ENCODE measurements around the gene NFIA. TPM values are rescaled to one million over a fixed set of nuclear protein-coding genes. Genes with fewer than 3 reads are reported as not detected.

NFIA gene
- total RNA-seq, 1 experiment from 2014 or later: 23.9 TPM

GRCh38 chr1:61097722-61098121 lies 15.4 kb downstream of the NFIA start:
- Histone ChIP-seq H3K27me3 (no peaks in the 10 kb centered on the region), H3K4me1 (no peaks in the 10 kb centered on the region; the same call in 1 of the 2 replicates), H3K9me3 (replicated peaks) (no peaks in the 10 kb centered on the region), H3K4me3 (no peak overlapping the region), H3K27ac (no peak overlapping the region), H3K36me3 (no peaks in the 10 kb centered on the region)
- no peak for DNase-seq

- Histone ChIP-seq H3K9me3 (replicated peaks) (no peaks in the 10 kb centered on the region), H3K27ac (no peak overlapping the region), H3K27me3 (no peaks in the 10 kb centered on the region), H3K4me1 (no peaks in the 10 kb centered on the region; the same call in 1 of the 2 replicates), H3K4me3 (no peak overlapping the region), H3K36me3 (no peaks in the 10 kb centered on the region)
- DNase-seq: no peak
Observed at GRCh38 chr1:61098333-61098732, 16.0 kb downstream of the NFIA start.

GRCh38 chr1:61098906-61099437 lies 16.6 kb downstream of the NFIA start:
- DNase-seq: no peak
- H3K4me1 ChIP-seq: no peaks in the 10 kb centered on the region; the same call in 1 of the 2 replicates
- H3K9me3 ChIP-seq (replicated peaks): no peaks in the 10 kb centered on the region

GRCh38 chr1:61100578-61100977 lies 18.2 kb downstream of the NFIA start:
- no peak for DNase-seq
- Histone ChIP-seq H3K4me1 (no peaks in the 10 kb centered on the region; the same call in 1 of the 2 replicates), H3K27me3 (no peaks in the 10 kb centered on the region), H3K27ac (no peak overlapping the region), H3K4me3 (no peak overlapping the region), H3K9me3 (replicated peaks) (no peaks in the 10 kb centered on the region), H3K36me3 (no peaks in the 10 kb centered on the region)

More at GRCh38 chr1:61098906-61099437, 16.6 kb downstream of the NFIA start:
- Histone ChIP-seq H3K27ac (no peak overlapping the region), H3K36me3 (no peaks in the 10 kb centered on the region), H3K4me3 (no peak overlapping the region), H3K27me3 (no peaks in the 10 kb centered on the region)

- H3K4me3 ChIP-seq: no peak overlapping the region
Observed at GRCh38 chr1:61101536-61101935, 19.2 kb downstream of the NFIA start.

GRCh38 chr1:61102041-61102440 lies 19.7 kb downstream of the NFIA start:
- Histone ChIP-seq H3K9me3 (replicated peaks) (no peaks in the 10 kb centered on the region), H3K27ac (no peak overlapping the region), H3K27me3 (no peaks in the 10 kb centered on the region), H3K36me3 (0 out of 2 replicates have a peak, but pooled peaks cover 2% of the 10 kb centered on the region), H3K4me1 (no peaks in the 10 kb centered on the region; the same call in 1 of the 2 replicates), H3K4me3 (no peak overlapping the region)
- no peak for DNase-seq

More at GRCh38 chr1:61101536-61101935, 19.2 kb downstream of the NFIA start:
- DNase-seq: no peak
- no peaks in the 10 kb centered on the region for H3K9me3 ChIP-seq (replicated peaks)
- no peak overlapping the region for H3K27ac ChIP-seq
- H3K36me3 ChIP-seq: 0 out of 2 replicates have a peak, but pooled peaks cover 2% of the 10 kb centered on the region
- H3K4me1 ChIP-seq: no peaks in the 10 kb centered on the region; the same call in 1 of the 2 replicates
- H3K27me3 ChIP-seq: no peaks in the 10 kb centered on the region

- Histone ChIP-seq H3K36me3 (0 out of 2 replicates have a peak, but pooled peaks cover 2% of the 10 kb centered on the region), H3K27ac (no peak overlapping the region), H3K9me3 (replicated peaks) (no peaks in the 10 kb centered on the region), H3K27me3 (no peaks in the 10 kb centered on the region), H3K4me3 (no peak overlapping the region), H3K4me1 (no peaks in the 10 kb centered on the region; the same call in 1 of the 2 replicates)
- no peak for DNase-seq
Observed at GRCh38 chr1:61102621-61103020, 20.3 kb downstream of the NFIA start.

GRCh38 chr1:61104220-61104671 lies 21.9 kb downstream of the NFIA start:
- Histone ChIP-seq H3K4me3 (no peak overlapping the region), H3K36me3 (0 out of 2 replicates have a peak, but pooled peaks cover 2% of the 10 kb centered on the region), H3K27me3 (no peaks in the 10 kb centered on the region), H3K9me3 (replicated peaks) (no peaks in the 10 kb centered on the region; the same call in 1 of the 2 replicates), H3K27ac (no peak overlapping the region), H3K4me1 (no peaks in the 10 kb centered on the region)
- no peak for DNase-seq

- H3K4me3 ChIP-seq: no peak overlapping the region
- H3K36me3 ChIP-seq: 0 out of 2 replicates have a peak, but pooled peaks cover 2% of the 10 kb centered on the region
- no peak for DNase-seq
- no peak overlapping the region for H3K27ac ChIP-seq
- no peaks in the 10 kb centered on the region; the same call in 1 of the 2 replicates for H3K9me3 ChIP-seq (replicated peaks)
- no peaks in the 10 kb centered on the region for H3K4me1 ChIP-seq
- H3K27me3 ChIP-seq: no peaks in the 10 kb centered on the region
Observed at GRCh38 chr1:61107638-61108037, 25.3 kb downstream of the NFIA start.

- DNase-seq: no peak
- 0 out of 2 replicates have a peak, but pooled peaks cover 2% of the 10 kb centered on the region for H3K36me3 ChIP-seq
- no peak overlapping the region for H3K27ac ChIP-seq
- no peaks in the 10 kb centered on the region for H3K27me3 ChIP-seq
- no peaks in the 10 kb centered on the region; the same call in 1 of the 2 replicates for H3K9me3 ChIP-seq (replicated peaks)
- H3K4me1 ChIP-seq: no peaks in the 10 kb centered on the region
- H3K4me3 ChIP-seq: no peak overlapping the region
Observed at GRCh38 chr1:61109158-61109557, 26.8 kb downstream of the NFIA start.

- H3K4me1 ChIP-seq: no peaks in the 10 kb centered on the region
- no peak for DNase-seq
- H3K36me3 ChIP-seq: 0 out of 2 replicates have a peak, but pooled peaks cover 2% of the 10 kb centered on the region
- H3K27me3 ChIP-seq: no peaks in the 10 kb centered on the region
- H3K27ac ChIP-seq: no peak overlapping the region
- no peaks in the 10 kb centered on the region; the same call in 1 of the 2 replicates for H3K9me3 ChIP-seq (replicated peaks)
- no peak overlapping the region for H3K4me3 ChIP-seq
Observed at GRCh38 chr1:61109910-61110309, 27.5 kb downstream of the NFIA start.

- no peaks in the 10 kb centered on the region for H3K4me1 ChIP-seq
- DNase-seq: no peak
- no peaks in the 10 kb centered on the region; the same call in 1 of the 2 replicates for H3K9me3 ChIP-seq (replicated peaks)
- H3K27me3 ChIP-seq: no peaks in the 10 kb centered on the region
- no peak overlapping the region for H3K27ac ChIP-seq
- H3K4me3 ChIP-seq: no peak overlapping the region
- H3K36me3 ChIP-seq: 0 out of 2 replicates have a peak, but pooled peaks cover 2% of the 10 kb centered on the region
Observed at GRCh38 chr1:61110554-61110953, 28.2 kb downstream of the NFIA start.

- Histone ChIP-seq H3K36me3 (0 out of 2 replicates have a peak, but pooled peaks cover under 1% of the 10 kb centered on the region), H3K9me3 (replicated peaks) (no peaks in the 10 kb centered on the region; the same call in 1 of the 2 replicates), H3K27ac (no peak overlapping the region), H3K4me1 (no peaks in the 10 kb centered on the region), H3K4me3 (no peak overlapping the region), H3K27me3 (no peaks in the 10 kb centered on the region)
- DNase-seq: no peak
Observed at GRCh38 chr1:61111084-61112004, 29.0 kb downstream of the NFIA start.

GRCh38 chr1:61114178-61114870 lies 32.0 kb downstream of the NFIA start:
- no peak for DNase-seq
- Histone ChIP-seq H3K9me3 (replicated peaks) (no peaks in the 10 kb centered on the region), H3K36me3 (no peaks in the 10 kb centered on the region), H3K27ac (no peak overlapping the region), H3K27me3 (no peaks in the 10 kb centered on the region), H3K4me3 (no peak overlapping the region), H3K4me1 (no peaks in the 10 kb centered on the region)
